Vagina (tissue), 2 donors: Measurements from ENCODE around the gene CLDN18.

Experiments used
- POLR2A ChIP-seq, 2 donors: fragments of 450-650 bp; IDR thresholded peaks; one replicate each; pipeline ENCODE4 v1.6.1; 2017; ENCODE audit warnings: antibody characterized with exemption in 2 of 2, mild to moderate bottlenecking in 2 of 2, moderate library complexity in 2 of 2
- POLR2AphosphoS5 ChIP-seq, 2 donors: sonication (generic); formaldehyde crosslinking; IDR thresholded peaks; one replicate each; pipeline ENCODE4 v1.9.0; 2017; ENCODE audit warnings: antibody characterized with exemption in 2 of 2, mild to moderate bottlenecking in 2 of 2, low read depth in 1 of 2; ENCODE audit not compliant: insufficient read depth in 1 of 2
- TF ChIP-seq, protein P1 (sequence below), 3 experiments: fragments of 450-650 bp in 2 of 3; fragments of 200-600 bp in 1 of 3; sonication (generic) in 1 of 3; IDR thresholded peaks; one replicate each; pipeline ENCODE4 v1.5.1; 2017 to 2019; ENCODE audit warnings: antibody characterized with exemption in 3 of 3, mild to moderate bottlenecking in 2 of 3, moderate library complexity in 2 of 3

DNA sequence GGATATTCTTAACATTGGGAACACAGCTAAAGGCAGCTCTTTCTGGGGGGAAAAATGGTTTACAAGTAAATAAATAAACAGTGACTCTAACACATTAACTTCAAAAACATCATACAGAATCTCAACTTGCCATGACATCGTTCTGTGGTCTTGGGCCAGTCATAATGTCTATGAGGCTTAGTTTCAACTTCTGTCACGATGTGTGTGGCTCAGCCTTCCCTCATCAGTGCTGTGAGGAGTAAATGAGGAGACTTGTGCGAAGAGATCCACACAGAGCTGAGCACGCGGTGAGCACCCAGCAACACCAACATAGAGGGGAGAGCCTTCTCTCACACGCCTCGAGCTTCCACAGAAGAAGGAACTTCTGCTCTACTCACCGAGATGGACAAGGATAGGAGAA lies 56.4 kb downstream of the CLDN18 start:
- TF ChIP-seq, protein P1, sequence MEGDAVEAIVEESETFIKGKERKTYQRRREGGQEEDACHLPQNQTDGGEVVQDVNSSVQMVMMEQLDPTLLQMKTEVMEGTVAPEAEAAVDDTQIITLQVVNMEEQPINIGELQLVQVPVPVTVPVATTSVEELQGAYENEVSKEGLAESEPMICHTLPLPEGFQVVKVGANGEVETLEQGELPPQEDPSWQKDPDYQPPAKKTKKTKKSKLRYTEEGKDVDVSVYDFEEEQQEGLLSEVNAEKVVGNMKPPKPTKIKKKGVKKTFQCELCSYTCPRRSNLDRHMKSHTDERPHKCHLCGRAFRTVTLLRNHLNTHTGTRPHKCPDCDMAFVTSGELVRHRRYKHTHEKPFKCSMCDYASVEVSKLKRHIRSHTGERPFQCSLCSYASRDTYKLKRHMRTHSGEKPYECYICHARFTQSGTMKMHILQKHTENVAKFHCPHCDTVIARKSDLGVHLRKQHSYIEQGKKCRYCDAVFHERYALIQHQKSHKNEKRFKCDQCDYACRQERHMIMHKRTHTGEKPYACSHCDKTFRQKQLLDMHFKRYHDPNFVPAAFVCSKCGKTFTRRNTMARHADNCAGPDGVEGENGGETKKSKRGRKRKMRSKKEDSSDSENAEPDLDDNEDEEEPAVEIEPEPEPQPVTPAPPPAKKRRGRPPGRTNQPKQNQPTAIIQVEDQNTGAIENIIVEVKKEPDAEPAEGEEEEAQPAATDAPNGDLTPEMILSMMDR (IDR thresholded peaks at IDR 0.05): no peak
- TF ChIP-seq POLR2A (IDR thresholded peaks at IDR 0.05): no peak
- TF ChIP-seq POLR2AphosphoS5 (IDR thresholded peaks at IDR 0.05; ENCODE audit: insufficient read depth in 1 of 2, low read depth in 1 of 2): no peak
